Mesendoderm (in vitro differentiated cells): ENCODE data around the gene PRKAG2.

Experiments used
- DNase-seq: peaks from one replicate; pipeline ENCODE4 v3.0.0; 2013
- H2AK5ac ChIP-seq: 2 replicates; pipeline ENCODE4 v1.6.1; 2013; ENCODE audit warnings: low read length, inconsistent platforms
- H2BK120ac ChIP-seq: 2 replicates; pipeline ENCODE4 v1.6.1; 2013; ENCODE audit warnings: low read depth, mild to moderate bottlenecking, low read length, moderate library complexity, mixed read lengths
- H2BK15ac ChIP-seq: replicated peaks from 2 replicates; pipeline ENCODE4 v1.6.1; 2013; ENCODE audit warnings: low read depth, mild to moderate bottlenecking, moderate library complexity
- H2BK5ac ChIP-seq: 2 replicates; pipeline ENCODE4 v1.6.1; 2013; ENCODE audit warnings: low read length, inconsistent platforms
- H3K18ac ChIP-seq: 2 replicates; pipeline ENCODE4 v1.6.1; 2013; ENCODE audit warnings: mild to moderate bottlenecking, low read length, mixed read lengths
- H3K23ac ChIP-seq: one replicate; pipeline ENCODE4 v1.6.1; 2013; ENCODE audit warnings: low read length
- H3K27ac ChIP-seq: 2 replicates; pipeline ENCODE4 v1.5.1; 2013; ENCODE audit warnings: low read depth, mild to moderate bottlenecking, inconsistent platforms, low read length, moderate library complexity
- H3K27me3 ChIP-seq: 2 replicates; pipeline ENCODE4 v1.6.1; 2013; ENCODE audit warnings: low read length, control low read depth, mild to moderate bottlenecking, inconsistent platforms; ENCODE audit not compliant: insufficient read depth, poor library complexity
- H3K36me3 ChIP-seq: 2 replicates; pipeline ENCODE4 v1.6.1; 2013; ENCODE audit warnings: low read length, inconsistent platforms; ENCODE audit not compliant: control insufficient read depth, insufficient read depth
- H3K4ac ChIP-seq: one replicate; pipeline ENCODE4 v1.6.1; 2013; ENCODE audit warnings: low read depth, mild to moderate bottlenecking, low read length, moderate library complexity
- H3K4me1 ChIP-seq: 2 replicates; pipeline ENCODE4 v1.6.1; 2013; ENCODE audit warnings: low read depth, low read length, inconsistent platforms; ENCODE audit not compliant: control insufficient read depth
- H3K4me2 ChIP-seq: 2 replicates; pipeline ENCODE4 v1.6.1; 2013; ENCODE audit warnings: low read length
- H3K4me3 ChIP-seq: 2 replicates; pipeline ENCODE4 v1.5.1; 2013; ENCODE audit warnings: mild to moderate bottlenecking, low read length
- H3K56ac ChIP-seq: one replicate; pipeline ENCODE4 v1.6.1; 2013; ENCODE audit warnings: low read length
- H3K79me1 ChIP-seq: 2 replicates; pipeline ENCODE4 v1.6.1; 2013; ENCODE audit warnings: low read length, inconsistent platforms
- H3K79me2 ChIP-seq: 2 replicates; pipeline ENCODE4 v1.6.1; 2013; ENCODE audit warnings: mild to moderate bottlenecking, low read length; ENCODE audit not compliant: control insufficient read depth, insufficient read depth
- H3K9ac ChIP-seq: 2 replicates; pipeline ENCODE4 v1.6.1; 2013; ENCODE audit warnings: low read length, inconsistent platforms
- H4K5ac ChIP-seq: one replicate; pipeline ENCODE4 v1.6.1; 2013; ENCODE audit warnings: low read length
- H4K8ac ChIP-seq: one replicate; pipeline ENCODE4 v1.6.1; 2013; ENCODE audit warnings: low read depth, mild to moderate bottlenecking, control low read depth, low read length, moderate library complexity
- WGBS: extraction: QIAGEN DNeasy Blood & Tissue Kit; methylation state at CpG from one replicate; pipeline ENCODE4 v1.1.7; 2013; ENCODE audit warnings: low lambda C conversion rate, missing lambda C conversion rate; ENCODE audit not compliant: insufficient coverage; ENCODE audit errors: extremely low coverage; 5-methylcytosine and 5-hydroxymethylcytosine counted together

The PRKAG2 gene

GRCh38 chr7:151852486-151853396 is 24.2 kb downstream of the PRKAG2 start:
- H2BK120ac ChIP-seq = no peak overlapping the region
- H3K4me2 ChIP-seq = no peak overlapping the region
- no peak for DNase-seq
- no peak overlapping the region for H3K4ac ChIP-seq
- no peak overlapping the region for H3K56ac ChIP-seq
- H4K8ac ChIP-seq = no peak overlapping the region
- H3K4me1 ChIP-seq = no peaks in the 10 kb centered on the region
- WGBS = no CpG with 5 or more reads among the region's 19 CpGs
- H3K23ac ChIP-seq = no peak overlapping the region
- no peak overlapping the region for H3K27ac ChIP-seq
- H2BK5ac ChIP-seq = no peak overlapping the region
- H3K79me2 ChIP-seq = no peaks in the 10 kb centered on the region
- H2BK15ac ChIP-seq = no peak overlapping the region
- no peaks in the 10 kb centered on the region for H3K36me3 ChIP-seq
- H3K4me3 ChIP-seq = no peak overlapping the region
- H3K18ac ChIP-seq = no peak overlapping the region
- no peak overlapping the region for H2AK5ac ChIP-seq
- H4K5ac ChIP-seq = no peak overlapping the region
- no peaks in the 10 kb centered on the region for H3K79me1 ChIP-seq
- no peaks in the 10 kb centered on the region for H3K27me3 ChIP-seq
- no peak overlapping the region for H3K9ac ChIP-seq

GRCh38 chr7:151851782-151852181 is 25.1 kb downstream of the PRKAG2 start:
- no peak overlapping the region for H3K9ac ChIP-seq
- no peak overlapping the region for H3K56ac ChIP-seq
- no peaks in the 10 kb centered on the region for H3K4me1 ChIP-seq
- H2BK5ac ChIP-seq = no peak overlapping the region
- H4K8ac ChIP-seq = no peak overlapping the region
- no peak overlapping the region for H3K23ac ChIP-seq
- H4K5ac ChIP-seq = no peak overlapping the region
- no peak overlapping the region for H3K4me3 ChIP-seq
- H2BK120ac ChIP-seq = no peak overlapping the region
- whole genome bisulfite sequencing = no CpG with 5 or more reads among the region's 13 CpGs
- H2BK15ac ChIP-seq = no peak overlapping the region
- no peak overlapping the region for H2AK5ac ChIP-seq
- H3K79me2 ChIP-seq = no peaks in the 10 kb centered on the region
- H3K36me3 ChIP-seq = no peaks in the 10 kb centered on the region
- no peak overlapping the region for H3K18ac ChIP-seq
- no peak overlapping the region for H3K27ac ChIP-seq
- H3K79me1 ChIP-seq = no peaks in the 10 kb centered on the region
- no peak for DNase-seq
- H3K27me3 ChIP-seq = no peaks in the 10 kb centered on the region
- no peak overlapping the region for H3K4ac ChIP-seq
- no peak overlapping the region for H3K4me2 ChIP-seq

GRCh38 chr7:151851145-151851751 is 25.7 kb downstream of the PRKAG2 start:
- Histone ChIP-seq H3K9ac (no peak overlapping the region), H3K56ac (no peak overlapping the region), H4K8ac (no peak overlapping the region), H2BK15ac (no peak overlapping the region), H3K23ac (no peak overlapping the region), H2AK5ac (no peak overlapping the region), H3K27ac (no peak overlapping the region), H3K4ac (no peak overlapping the region), H2BK5ac (no peak overlapping the region), H4K5ac (no peak overlapping the region), H3K4me2 (no peak overlapping the region), H2BK120ac (no peak overlapping the region), H3K18ac (no peak overlapping the region), H3K36me3 (no peaks in the 10 kb centered on the region), H3K4me1 (no peaks in the 10 kb centered on the region), H3K79me1 (no peaks in the 10 kb centered on the region), H3K27me3 (no peaks in the 10 kb centered on the region), H3K4me3 (no peak overlapping the region), H3K79me2 (no peaks in the 10 kb centered on the region)
- DNase-seq = no peak
- no CpG with 5 or more reads among the region's 16 CpGs for WGBS

- H3K18ac ChIP-seq = no peak overlapping the region
- no peak overlapping the region for H3K4me3 ChIP-seq
- DNase-seq = no peak
Observed at GRCh38 chr7:151850491-151851124, 26.3 kb downstream of the PRKAG2 start.

GRCh38 chr7:151849879-151850260 is 27.0 kb downstream of the PRKAG2 start:
- no peaks in the 10 kb centered on the region for H3K4me1 ChIP-seq
- H3K79me2 ChIP-seq = no peaks in the 10 kb centered on the region
- no peak overlapping the region for H3K56ac ChIP-seq
- no peak overlapping the region for H3K4ac ChIP-seq
- no peak overlapping the region for H2BK15ac ChIP-seq
- no peak for DNase-seq
- no peak overlapping the region for H3K23ac ChIP-seq
- H2AK5ac ChIP-seq = no peak overlapping the region
- H3K4me3 ChIP-seq = no peak overlapping the region
- H4K8ac ChIP-seq = no peak overlapping the region
- no peak overlapping the region for H3K4me2 ChIP-seq
- no peaks in the 10 kb centered on the region for H3K27me3 ChIP-seq
- H3K36me3 ChIP-seq = no peaks in the 10 kb centered on the region
- H3K27ac ChIP-seq = no peak overlapping the region
- no peak overlapping the region for H3K18ac ChIP-seq
- no peak overlapping the region for H3K9ac ChIP-seq
- no peak overlapping the region for H2BK5ac ChIP-seq
- no peak overlapping the region for H4K5ac ChIP-seq
- no peaks in the 10 kb centered on the region for H3K79me1 ChIP-seq
- no CpG with 5 or more reads among the region's 13 CpGs for WGBS
- H2BK120ac ChIP-seq = no peak overlapping the region

More at GRCh38 chr7:151850491-151851124, 26.3 kb downstream of the PRKAG2 start:
- Histone ChIP-seq H3K36me3 (no peaks in the 10 kb centered on the region), H2AK5ac (no peak overlapping the region), H2BK15ac (no peak overlapping the region), H4K8ac (no peak overlapping the region), H3K27ac (no peak overlapping the region), H2BK120ac (no peak overlapping the region), H2BK5ac (no peak overlapping the region), H3K79me2 (no peaks in the 10 kb centered on the region), H3K79me1 (no peaks in the 10 kb centered on the region), H3K4me2 (no peak overlapping the region), H3K23ac (no peak overlapping the region), H3K56ac (no peak overlapping the region), H3K27me3 (no peaks in the 10 kb centered on the region), H3K4ac (no peak overlapping the region), H4K5ac (no peak overlapping the region), H3K4me1 (no peaks in the 10 kb centered on the region), H3K9ac (no peak overlapping the region)
- no CpG with 5 or more reads among the region's 19 CpGs for WGBS
